Measurements from ENCODE around the gene GPC3.

GRCh38 chrX:133810925-133811324, 174.5 kb downstream of the GPC3 start:
- TF ChIP-seq CTCF (IDR thresholded peaks at IDR 0.05): no peak
- no peak for TF ChIP-seq POLR2AphosphoS5 (IDR thresholded peaks at IDR 0.05; ENCODE audit: insufficient read depth in 1 of 2, low read depth in 1 of 2)
- TF ChIP-seq POLR2A (IDR thresholded peaks at IDR 0.05): no peak
